Caco-2 (cell line): Measurements from ENCODE around the gene PAK3. TPM values are rescaled to one million over a fixed set of nuclear protein-coding genes. Genes with fewer than 3 reads are reported as not detected.

Source experiments
- BruUV-seq: library from RNA; stranded (reverse); fragments of 400-500 nt; replicated peaks from 2 replicates; lab custom pipeline; 2021; lab: Mats Ljungman, UMichigan
- CTCF ChIA-PET: fragments of 300-600 bp; sonication (Branson Sonifier 250); formaldehyde crosslinking; loops from one replicate; lab custom pipeline; 2022; ENCODE audit warnings: antibody characterized with exemption; lab: Charles Lee
- POLR2A ChIA-PET: fragments of 300-600 bp; sonication (Branson Sonifier 250); formaldehyde crosslinking; loops from one replicate; lab custom pipeline; 2022; ENCODE audit warnings: antibody characterized with exemption; lab: Charles Lee
- DNase-seq, 2 experiments: peaks; one replicate each; pipeline versions ENCODE4 v3.0.0 to v3.0.0-alpha.2; 2020 to 2022
- H3K27me3 ChIP-seq: replicated peaks from 2 replicates; pipeline ENCODE4 v1.6.0; 2011; ENCODE audit warnings: low read length; ENCODE audit not compliant: control insufficient read depth, insufficient read depth
- H3K36me3 ChIP-seq: 2 replicates; pipeline ENCODE4 v1.5.1; 2011; ENCODE audit warnings: low read length; ENCODE audit not compliant: control insufficient read depth, insufficient read depth
- H3K4me1 ChIP-seq: fragments of 250-450 bp; sonication (Bioruptor Pico); 2 replicates; pipeline ENCODE4 v1.5.1; 2020; ENCODE audit warnings: mild to moderate bottlenecking
- H3K4me3 ChIP-seq: 2 replicates; pipeline ENCODE4 v1.5.1; 2011; ENCODE audit warnings: low read depth, mild to moderate bottlenecking, control low read depth, low read length
- H3K9me3 ChIP-seq: fragments of 250-450 bp; sonication (Bioruptor Pico); 2 replicates; pipeline ENCODE4 v1.5.1; 2020; ENCODE audit warnings: mild to moderate bottlenecking, moderate library complexity
- H3K27ac Mint-ChIP-seq: one replicate; pipeline ENCODE4 v1.8.0; 2022; ENCODE audit warnings: mixed read lengths; ENCODE audit not compliant: unreplicated experiment
- H3K27me3 Mint-ChIP-seq: one replicate; pipeline ENCODE4 v1.8.0; 2022; ENCODE audit warnings: mixed read lengths; ENCODE audit not compliant: insufficient read depth, unreplicated experiment
- H3K36me3 Mint-ChIP-seq: one replicate; pipeline ENCODE4 v1.8.0; 2022; ENCODE audit warnings: mild to moderate bottlenecking, mixed read lengths; ENCODE audit not compliant: insufficient read depth, unreplicated experiment
- H3K4me1 Mint-ChIP-seq: one replicate; pipeline ENCODE4 v1.8.0; 2022; ENCODE audit warnings: low read depth, mixed read lengths; ENCODE audit not compliant: unreplicated experiment
- H3K4me3 Mint-ChIP-seq: one replicate; pipeline ENCODE4 v1.8.0; 2022; ENCODE audit warnings: mild to moderate bottlenecking, moderate library complexity, mixed read lengths; ENCODE audit not compliant: unreplicated experiment
- H3K9me3 Mint-ChIP-seq: one replicate; pipeline ENCODE4 v1.8.0; 2022; ENCODE audit warnings: mixed read lengths; ENCODE audit not compliant: unreplicated experiment
- CTCF ChIP-seq, 2 experiments: fragments of 200-600 bp in 1 of 2; IDR thresholded peaks; 1 replicate in 1 of 2; 2 replicates in 1 of 2; pipeline versions ENCODE4 v1.5.1 to v1.8.0; 2011 to 2022; ENCODE audit warnings: antibody characterized with exemption in 1 of 2, control low read depth in 1 of 2, inconsistent platforms in 1 of 2, low read depth in 1 of 2, low read length in 1 of 2, mild to moderate bottlenecking in 1 of 2, moderate library complexity in 1 of 2; ENCODE audit not compliant: insufficient read depth in 1 of 2, severe bottlenecking in 1 of 2, unreplicated experiment in 1 of 2
- intact Hi-C: fragments of 100-400 bp; cut with micrococcal nuclease; formaldehyde crosslinking; loops from one replicate; pipeline ENCODE4 v1.10.0; 2022; ENCODE audit not compliant: unreplicated experiment
- total RNA-seq: library from RNA; stranded (reverse); gene quantifications from 2 replicates; pipeline ENCODE4 v1.2.3, GENCODE V29; 2022

Gene PAK3
- total RNA-seq, 1 experiment from 2014 or later: not detected

- TF ChIP-seq CTCF (IDR thresholded peaks at IDR 0.05; ENCODE audit: insufficient read depth in 1 of 2, low read depth in 1 of 2, low read length in 1 of 2, severe bottlenecking in 1 of 2, unreplicated experiment in 1 of 2): no peak
- H3K4me1 ChIP-seq: no peaks in the 10 kb centered on the region
- no peak overlapping the region for H3K4me3 ChIP-seq
- no TSS peak for BruUV-seq
- no peaks in the 10 kb centered on the region for H3K36me3 ChIP-seq
- intact Hi-C loops: no loop called here
- ChIA-PET POLR2A (no interaction called here), CTCF (no interaction called here)
- Mint-ChIP-seq H3K4me1 (no peaks in the 10 kb centered on the region), H3K9me3 (no peaks in the 10 kb centered on the region), H3K36me3 (no peaks in the 10 kb centered on the region), H3K27me3 (peaks cover 7% of the 10 kb centered on the region), H3K27ac (no peak overlapping the region), H3K4me3 (no peak overlapping the region)
- DNase-seq: no peak
- H3K9me3 ChIP-seq: no peaks in the 10 kb centered on the region
- H3K27me3 ChIP-seq: no peaks in the 10 kb centered on the region
Measured at GRCh38 chrX:111088628-111089027, 7.4 kb upstream of the PAK3 start.

- no TSS peak for BruUV-seq
- DNase-seq: no peak
- Histone ChIP-seq H3K4me3 (no peak overlapping the region), H3K27me3 (no peaks in the 10 kb centered on the region), H3K4me1 (no peaks in the 10 kb centered on the region), H3K9me3 (no peaks in the 10 kb centered on the region), H3K36me3 (no peaks in the 10 kb centered on the region)
- Mint-ChIP-seq H3K36me3 (no peaks in the 10 kb centered on the region), H3K27me3 (peaks cover 7% of the 10 kb centered on the region), H3K9me3 (no peaks in the 10 kb centered on the region), H3K27ac (no peak overlapping the region), H3K4me1 (no peaks in the 10 kb centered on the region), H3K4me3 (no peak overlapping the region)
- POLR2A ChIA-PET: no interaction called here
- CTCF ChIA-PET: no interaction called here
- intact Hi-C loops: no loop called here
- TF ChIP-seq CTCF (IDR thresholded peaks at IDR 0.05; ENCODE audit: insufficient read depth in 1 of 2, low read depth in 1 of 2, low read length in 1 of 2, severe bottlenecking in 1 of 2, unreplicated experiment in 1 of 2): no peak
Measured at GRCh38 chrX:111090458-111090857, 5.5 kb upstream of the PAK3 start.

GRCh38 chrX:111098874-111099273, 2.9 kb downstream of the PAK3 start:
- H3K4me3 ChIP-seq: no peak overlapping the region
- no TSS peak for BruUV-seq
- Mint-ChIP-seq H3K27ac (no peak overlapping the region), H3K4me1 (no peaks in the 10 kb centered on the region), H3K4me3 (no peak overlapping the region), H3K36me3 (no peaks in the 10 kb centered on the region), H3K9me3 (no peaks in the 10 kb centered on the region), H3K27me3 (peaks cover 7% of the 10 kb centered on the region)
- intact Hi-C loops: no loop called here
- H3K4me1 ChIP-seq: no peaks in the 10 kb centered on the region
- peak; percentile 32 to 33 for DNase-seq
- H3K9me3 ChIP-seq: no peaks in the 10 kb centered on the region
- no peaks in the 10 kb centered on the region for H3K36me3 ChIP-seq
- no peaks in the 10 kb centered on the region for H3K27me3 ChIP-seq
- POLR2A ChIA-PET: no interaction called here
- CTCF ChIA-PET: no interaction called here
- peak; percentile 39 to 54 for TF ChIP-seq CTCF (IDR thresholded peaks at IDR 0.05; ENCODE audit: insufficient read depth in 1 of 2, low read depth in 1 of 2, low read length in 1 of 2, severe bottlenecking in 1 of 2, unreplicated experiment in 1 of 2)
